ENCODE results near the gene SUMO2. TPM values are rescaled to one million over a fixed set of nuclear protein-coding genes. Genes with fewer than 3 reads are reported as not detected.

SUMO2 gene
- total and polyA plus RNA-seq, 2 of the 8 experiments (the other 6 are each of a cell fraction or from before 2014, with no cell fraction given): 184 to 779 TPM

- H3K4me1 ChIP-seq (replicated peaks in 1 of 4; ENCODE audit: control insufficient read depth in 3 of 4, insufficient read depth in 4 of 4, low read length in 3 of 4): no peaks in the 10 kb centered on the region
- no peaks in the 10 kb centered on the region for H3K23me2 ChIP-seq (ENCODE audit: low read depth, low read length)
- no peak overlapping the region for H4K5ac ChIP-seq (ENCODE audit: insufficient read length, low read depth, low read length)
- H3K23ac ChIP-seq (ENCODE audit: insufficient read length): no peak overlapping the region
- 96% methylated on average over 3 of the region's 3 CpGs; no CpG with 5 or more reads in 1 of the 2 experiments for WGBS, 2 experiments (ENCODE audit: extremely low coverage in 1 of 2, insufficient coverage in 1 of 2, insufficient read length in 1 of 2, insufficient replicate concordance in 2 of 2, low coverage in 1 of 2, low lambda C conversion rate in 2 of 2, missing lambda C conversion rate in 1 of 2)
- no peak overlapping the region for H4K8ac ChIP-seq (ENCODE audit: extremely low read depth, insufficient read depth, low read length)
- no peak for TF ChIP-seq POLR2AphosphoS5 (IDR thresholded peaks at IDR 0.05; ENCODE audit: low read depth, low read length)
- no peak for TF ChIP-seq FOSL1 (IDR thresholded peaks at IDR 0.05; ENCODE audit: insufficient read depth, low read depth, low read length)
- no peak for TF ChIP-seq SIN3A (conservative IDR thresholded peaks at IDR 0.05 in 1 of 2, IDR thresholded peaks at IDR 0.05 in 1 of 2; ENCODE audit: low read depth in 1 of 2, low read length in 2 of 2)
- no peak for TF ChIP-seq RBBP5 (IDR thresholded peaks at IDR 0.05; ENCODE audit: borderline replicate concordance, low read depth, low read length)
- no peak for TF ChIP-seq SAP30 (IDR thresholded peaks at IDR 0.05; ENCODE audit: insufficient read depth, insufficient replicate concordance, low read length)
- no peak for TF ChIP-seq TBP (IDR thresholded peaks at IDR 0.05; ENCODE audit: low read depth, low read length)
- no peak for TF ChIP-seq SUZ12 (IDR thresholded peaks at IDR 0.05; ENCODE audit: low read length)
- no peak for TF ChIP-seq TEAD4 (IDR thresholded peaks at IDR 0.05; ENCODE audit: low read depth, low read length)
- TF ChIP-seq POLR2A (IDR thresholded peaks at IDR 0.05; ENCODE audit: control extremely low read depth in 1 of 2, low read depth in 2 of 2, low read length in 2 of 2): no peak
- no peak for TF ChIP-seq CBX5 (IDR thresholded peaks at IDR 0.05; ENCODE audit: low read depth, low read length)
- TF ChIP-seq HDAC6 (IDR thresholded peaks at IDR 0.05; ENCODE audit: low read depth, low read length): no peak
- TF ChIP-seq KDM5A (IDR thresholded peaks at IDR 0.05; ENCODE audit: low read length): no peak
- TF ChIP-seq RNF2 (IDR thresholded peaks at IDR 0.05; ENCODE audit: borderline replicate concordance, low read depth, low read length, missing control alignments, poor library complexity, severe bottlenecking): no peak
- no peak overlapping the region for H2BK120ac ChIP-seq (replicated peaks; ENCODE audit: low read depth, low read length)
- ChIA-PET CTCF (ENCODE audit: partially characterized antibody) (interaction anchor here (0.7 to 6.4 kb wide), 10 partner anchors 9 to 282 kb away, joined by 3 to 56 read pairs (median 4); partner anchors contain the start of gene MIF4GD), POLR2A (ENCODE audit: partially characterized antibody) (interaction anchor here (0.5 to 6.1 kb wide), 11 partner anchors 9 to 87 kb away, joined by 3 to 29 read pairs (median 4); partner anchors contain the start of gene NUP85)
- H3K4me2 ChIP-seq (ENCODE audit: insufficient read depth in 1 of 2, low read depth in 2 of 2, low read length in 2 of 2): no peak overlapping the region
- no peak overlapping the region for H3K14ac ChIP-seq (ENCODE audit: insufficient read length)
- H3K27ac ChIP-seq (ENCODE audit: low read depth, low read length): no peak overlapping the region
- FAIRE-seq: no peak
- H3K9me3 ChIP-seq (ENCODE audit: insufficient read depth in 2 of 2, low read depth in 1 of 2, low read length in 1 of 2): no peaks in the 10 kb centered on the region
- H2AFZ ChIP-seq (ENCODE audit: low read length): no peak overlapping the region
- H3K79me1 ChIP-seq (ENCODE audit: low read depth, low read length): 0 out of 2 replicates have a peak, but pooled peaks cover 3% of the 10 kb centered on the region
- H2BK15ac ChIP-seq (ENCODE audit: low read length): no peak overlapping the region
- no peaks in the 10 kb centered on the region for H3K79me2 ChIP-seq (ENCODE audit: control insufficient read depth in 1 of 2, insufficient read depth in 2 of 2, low read length in 2 of 2)
- no peak overlapping the region for H3K18ac ChIP-seq (ENCODE audit: extremely low read depth, low read length)
- peaks cover 8 to 54% (median 37%) of the 10 kb centered on the region in 4 experiments for H3K36me3 ChIP-seq (ENCODE audit: control insufficient read depth in 2 of 4, insufficient read depth in 4 of 4, low read length in 3 of 4)
- H3K56ac ChIP-seq (replicated peaks; ENCODE audit: insufficient read length, low read depth, low read length): no peak overlapping the region
- no peak overlapping the region for H3K4ac ChIP-seq (replicated peaks; ENCODE audit: insufficient read length, low read depth, low read length)
- H3K27me3 ChIP-seq (replicated peaks in 1 of 4; ENCODE audit: control insufficient read depth in 3 of 4, extremely low read depth in 1 of 4, insufficient read depth in 3 of 4, low read length in 3 of 4): no peaks in the 10 kb centered on the region
- no peak overlapping the region for H2BK12ac ChIP-seq (ENCODE audit: low read depth, low read length)
- peaks cover 2 to 3% of the 10 kb centered on the region in 2 experiments for H4K20me1 ChIP-seq (replicated peaks in 1 of 2; ENCODE audit: control insufficient read depth in 1 of 2, insufficient read depth in 2 of 2, low read length in 2 of 2)
- no peak overlapping the region for H2BK5ac ChIP-seq (ENCODE audit: low read depth, low read length)
- no peak overlapping the region for H2BK20ac ChIP-seq (ENCODE audit: low read length)
- H3K4me3 ChIP-seq (ENCODE audit: extremely low read depth in 1 of 4, insufficient read depth in 2 of 4, low read depth in 3 of 4, low read length in 4 of 4): no peak overlapping the region
- no peak overlapping the region for H3K9ac ChIP-seq (replicated peaks in 1 of 4; ENCODE audit: extremely low read depth in 1 of 4, low read depth in 3 of 4, low read length in 3 of 4)
- H4K91ac ChIP-seq (replicated peaks; ENCODE audit: insufficient read length, low read length): no peak overlapping the region
- no peak overlapping the region for H2AK5ac ChIP-seq (ENCODE audit: low read depth, low read length)
- no peak for DNase-seq (ENCODE audit: low read depth in 1 of 2, low spot score in 2 of 2)
Measured at GRCh38 chr17:75219815-75220214, 37.1 kb upstream of the SUMO2 start.

Data from H1 (cell line).